Caki2 (cell line): ENCODE data around the gene MYLK4. TPM values are rescaled to one million over a fixed set of nuclear protein-coding genes. Genes with fewer than 3 reads are reported as not detected.
"Not testable (repeated sequence)": the region's sequence is repeated elsewhere in the genome, so short reads cannot be mapped to it uniquely, and the experiment has no call there.

Experiments used
- DNase-seq: peaks from one replicate; pipeline ENCODE4 v3.0.0-alpha.2; 2015; ENCODE audit warnings: low read depth
- in situ Hi-C: cut with HindIII; loops from 2 replicates; pipeline ENCODE4 v1.10.0; 2016; ENCODE audit warnings: low sequenced_read_pairs, low pct_unique_long_range_greater_than_20kb, mixed read lengths
- total RNA-seq: library from RNA; depleted of rRNA; stranded (reverse); fragments of >200 nt; shearing (Covaris generic); gene quantifications from 2 replicates; pipeline ENCODE4 v1.2.3, GENCODE V29; 2014; ENCODE audit warnings: low replicate concordance

MYLK4 gene
- total RNA-seq, 1 experiment from 2014 or later, result 0.57 TPM

DNA sequence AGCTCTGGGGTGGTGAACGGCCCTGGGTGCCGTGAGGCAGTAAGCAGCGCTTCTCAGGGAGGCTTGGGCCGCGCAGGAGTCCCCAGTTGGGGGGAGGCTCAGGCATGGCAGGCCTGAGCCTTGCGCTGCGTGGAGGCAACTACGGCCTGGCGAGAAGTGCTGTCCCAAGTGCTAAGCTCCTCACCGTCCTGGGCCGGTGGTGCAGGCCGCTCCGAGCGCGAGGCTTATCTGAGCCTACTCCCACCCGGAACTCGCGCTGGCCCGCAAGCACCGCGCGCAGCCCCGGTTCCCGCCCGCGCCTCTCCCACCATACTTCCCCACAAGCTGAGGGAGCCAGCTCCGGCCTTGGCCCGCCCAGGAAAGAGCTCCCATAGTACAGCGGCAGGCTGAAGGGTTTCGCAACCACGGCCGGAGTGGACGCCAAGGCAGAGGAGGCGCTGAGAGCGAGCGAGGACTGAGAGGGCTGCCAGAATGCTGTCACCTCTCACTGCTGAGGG lies 12.7 kb upstream of the MYLK4 start:
- in situ Hi-C loops, result no loop called here
- DNase-seq, result no peak

DNA sequence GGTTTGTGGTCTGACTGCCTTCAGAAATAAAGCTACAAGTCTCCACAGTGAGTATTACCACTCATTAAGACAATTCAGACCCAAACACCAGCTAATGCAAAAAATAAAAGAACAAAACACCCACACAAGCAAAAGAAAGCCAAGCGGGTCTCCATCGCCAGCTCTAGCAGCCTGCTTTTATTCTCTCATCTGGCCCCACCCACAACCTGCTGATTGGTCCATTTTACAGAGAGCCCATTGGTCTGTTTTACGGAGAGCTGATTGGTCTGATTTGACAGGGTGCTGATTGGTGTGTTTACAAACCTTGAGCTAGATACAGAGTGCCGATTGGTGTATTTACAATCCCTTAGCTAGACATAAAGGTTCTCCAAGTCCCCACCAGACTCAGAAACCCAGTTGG lies 12.1 kb upstream of the MYLK4 start:
- in situ Hi-C loops, result not testable (repeated sequence)
- peak; percentile 34 for DNase-seq

DNA sequence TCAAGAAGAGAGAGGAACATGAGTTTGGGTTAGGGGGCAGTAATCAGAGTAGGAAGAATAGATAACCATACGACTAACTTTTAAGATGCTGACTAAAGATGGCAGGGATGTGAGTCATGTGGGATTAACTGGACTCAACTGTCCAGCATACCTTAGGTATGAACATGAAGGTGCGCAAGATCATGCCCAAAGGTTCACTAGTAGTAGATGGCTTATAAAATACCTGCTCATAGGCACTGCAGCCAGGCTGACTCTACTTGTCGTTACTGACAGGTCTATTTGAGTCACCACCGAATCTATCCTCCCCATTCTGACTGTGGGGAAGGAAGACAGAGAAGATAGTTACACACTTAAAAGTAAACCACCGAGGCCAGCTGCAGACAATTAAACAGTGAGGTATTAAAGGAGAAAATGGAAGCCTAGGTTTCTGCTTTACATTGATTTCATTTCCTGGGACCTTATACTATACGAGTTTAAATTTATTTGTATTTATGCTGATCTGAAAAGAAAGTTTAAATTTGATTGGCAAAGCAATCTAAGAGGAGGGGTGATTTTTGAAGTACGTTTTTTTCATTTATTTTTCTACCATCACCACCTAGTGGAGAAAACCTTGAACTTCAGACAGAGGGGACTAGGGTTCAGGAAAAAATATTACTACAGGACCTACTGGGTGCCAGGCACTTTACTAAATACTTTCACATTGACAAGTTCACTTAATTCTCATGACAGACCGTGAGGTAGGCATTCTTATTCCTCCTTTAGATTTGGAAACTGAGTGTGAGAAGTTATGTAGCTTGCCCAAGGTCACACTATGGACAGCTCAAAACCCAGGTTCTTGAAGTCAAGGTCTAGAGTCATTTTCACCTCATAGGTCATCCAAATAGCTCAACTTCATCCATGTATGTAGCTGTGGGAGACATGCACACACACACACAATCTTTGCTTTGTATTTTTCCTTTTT lies 10.4 kb upstream of the MYLK4 start:
- in situ Hi-C loops, result no loop called here
- no peak for DNase-seq

DNA sequence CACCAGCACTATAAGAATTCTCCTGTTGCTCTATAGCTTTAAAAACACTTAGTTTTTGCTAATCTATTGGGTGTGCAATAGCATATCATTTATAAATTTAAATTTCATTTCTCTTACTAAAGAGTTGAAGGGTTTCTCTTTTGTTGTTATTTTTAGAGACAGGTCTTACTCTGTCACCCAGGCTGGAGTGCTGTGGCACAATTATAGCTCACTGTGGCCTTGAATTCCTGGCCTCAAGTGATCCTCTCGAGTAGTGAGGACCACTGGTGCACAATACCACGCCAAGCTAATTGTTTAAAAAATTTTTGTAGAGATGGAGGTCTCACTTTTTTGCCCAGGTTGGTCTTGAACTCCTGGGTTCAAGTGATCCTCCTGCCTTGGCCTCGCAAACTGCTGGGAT lies 8.3 kb upstream of the MYLK4 start:
- in situ Hi-C loops, result no loop called here
- no peak for DNase-seq

DNA sequence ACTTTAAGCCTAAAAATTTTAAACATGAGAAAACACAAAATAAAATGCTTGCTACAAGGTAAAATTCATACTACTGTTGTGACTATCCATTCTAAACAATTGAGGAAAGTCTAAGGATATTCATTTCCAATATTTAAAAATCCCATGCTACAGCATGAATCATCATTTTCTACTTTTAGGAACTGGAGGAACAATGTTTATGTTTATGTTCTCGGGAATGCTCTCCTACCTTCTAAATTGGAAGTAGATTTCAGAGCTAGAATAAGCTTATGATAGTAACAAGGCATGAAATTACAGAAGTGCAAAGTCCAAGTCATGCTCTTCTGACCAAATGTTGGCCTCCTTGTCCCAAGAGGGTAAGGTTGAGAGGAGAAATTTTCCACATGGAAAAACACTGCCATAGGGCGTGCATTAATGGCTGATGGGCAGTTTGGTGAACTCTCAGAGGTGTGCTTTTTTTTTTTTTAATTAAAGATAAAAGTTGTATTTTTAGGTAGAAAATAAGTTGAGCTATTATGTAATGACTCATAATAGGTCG lies 6.0 kb upstream of the MYLK4 start:
- in situ Hi-C loops, result no loop called here
- DNase-seq, result peak; percentile 21

DNA sequence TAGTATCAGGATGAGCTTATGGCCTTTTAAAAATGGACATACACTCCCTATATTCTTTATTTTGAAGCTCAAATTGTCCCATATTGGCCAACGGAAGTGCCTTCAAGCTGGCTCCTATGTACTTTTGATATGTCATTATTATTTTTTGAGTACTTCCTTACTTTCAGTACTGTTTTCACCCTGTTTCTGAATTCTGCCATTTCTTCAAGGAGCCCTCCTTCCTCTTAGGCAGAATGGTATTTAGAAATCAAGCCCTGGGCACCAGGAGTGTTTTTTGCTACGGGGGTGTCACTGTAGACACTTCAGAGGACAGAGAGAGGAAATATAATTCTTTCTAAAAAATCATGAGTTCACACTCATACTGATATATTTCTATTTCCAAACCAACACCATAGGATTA lies 5.5 kb upstream of the MYLK4 start:
- DNase-seq, result no peak
- in situ Hi-C loops, result no loop called here

DNA sequence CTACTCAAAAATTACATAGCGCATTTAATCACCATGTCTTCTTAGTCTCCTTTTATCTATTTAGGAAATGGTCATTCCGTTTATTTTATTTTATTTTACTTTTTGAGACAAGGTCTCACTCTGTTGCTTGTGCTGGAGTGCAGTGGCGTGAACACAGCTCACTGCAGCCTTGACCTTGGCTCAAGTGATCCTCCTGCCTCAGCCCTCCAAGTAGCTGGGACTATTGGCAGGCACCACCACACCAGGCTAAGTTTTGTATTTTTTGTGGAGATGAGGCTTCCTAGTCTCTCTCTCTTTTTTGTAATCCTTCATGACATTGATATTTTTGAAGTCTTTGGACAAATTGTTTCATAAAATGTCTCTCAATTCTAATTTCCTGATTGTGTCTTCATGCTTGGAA lies 4.7 kb upstream of the MYLK4 start:
- in situ Hi-C loops, result no loop called here
- DNase-seq, result no peak

DNA sequence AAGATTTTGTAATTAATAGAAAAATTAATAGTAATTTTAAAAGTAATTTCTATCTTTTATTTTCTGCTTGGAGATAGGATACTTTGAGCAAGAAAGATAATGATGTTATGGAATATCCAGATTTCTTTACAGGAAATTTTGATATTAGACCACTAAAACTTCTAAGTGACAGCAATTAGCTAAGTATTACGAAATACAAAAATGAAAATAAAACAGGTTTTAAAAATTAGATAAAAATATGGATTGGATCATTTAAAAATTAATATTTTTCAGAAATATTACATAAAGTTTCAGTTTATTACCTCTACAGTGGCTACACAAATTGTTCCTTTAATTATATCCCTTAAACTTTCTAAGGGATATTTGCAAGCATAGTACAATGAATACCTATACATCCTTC lies 4.2 kb upstream of the MYLK4 start:
- in situ Hi-C loops, result no loop called here
- no peak for DNase-seq

DNA sequence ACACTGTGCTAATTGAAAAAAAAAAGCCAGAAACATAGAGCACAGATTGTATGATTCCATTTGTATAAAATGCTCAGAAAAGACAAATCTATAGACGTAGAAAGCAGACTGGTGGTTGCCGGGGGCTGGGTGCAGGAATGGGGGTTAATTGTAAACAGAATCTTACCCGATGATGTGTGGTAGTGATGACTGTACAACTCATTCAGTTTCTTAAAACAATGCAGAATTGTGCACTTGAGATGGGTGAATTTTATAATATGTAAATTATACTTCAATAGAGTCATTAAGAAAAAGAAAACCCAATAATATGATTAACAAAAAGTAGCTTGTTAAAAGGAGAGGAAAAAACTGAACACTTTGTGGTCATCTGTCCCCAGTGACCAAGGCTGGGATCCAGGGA lies 3.7 kb upstream of the MYLK4 start:
- in situ Hi-C loops, result no loop called here

DNA sequence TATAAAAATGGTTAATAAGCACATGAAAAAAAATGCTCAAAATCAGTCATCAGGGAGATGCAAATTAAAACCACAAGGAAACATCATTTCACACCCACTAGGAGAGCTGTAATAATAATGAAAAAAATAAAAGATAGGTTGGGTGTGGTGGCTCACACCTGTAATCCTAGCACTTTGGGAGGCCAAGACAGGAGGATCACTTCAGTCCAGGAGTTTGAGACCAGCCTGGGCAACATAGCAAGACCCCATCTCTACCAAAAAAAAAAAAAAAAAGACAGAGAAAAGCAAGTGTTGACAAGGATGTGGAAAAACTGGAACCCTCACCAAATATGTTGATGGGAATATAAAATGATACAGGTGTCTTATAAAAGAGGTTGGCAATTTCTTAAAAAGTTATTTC lies 3.0 kb upstream of the MYLK4 start:
- in situ Hi-C loops, result no loop called here
- DNase-seq, result no peak

More for the DNA sequence above, 3.7 kb upstream of the MYLK4 start:
- DNase-seq, result no peak

DNA sequence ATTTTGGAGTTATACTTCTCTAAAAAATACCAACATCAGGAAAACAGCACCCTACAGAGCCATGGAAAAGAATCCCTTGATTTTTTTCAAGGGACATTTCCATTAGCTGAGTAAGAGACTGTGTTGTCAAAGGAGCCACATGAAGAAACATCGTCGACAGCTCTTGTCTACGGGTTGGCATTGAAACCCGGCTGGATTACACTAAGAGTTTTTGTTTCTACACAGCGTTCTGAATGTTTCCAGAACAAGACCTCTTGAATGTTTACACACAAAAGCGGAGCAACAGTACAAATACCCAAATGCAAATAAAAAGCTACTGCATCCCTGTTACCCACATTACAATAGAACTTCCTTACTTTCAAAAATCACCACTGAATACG lies 2.4 kb upstream of the MYLK4 start:
- in situ Hi-C loops, result no loop called here
- DNase-seq, result no peak

DNA sequence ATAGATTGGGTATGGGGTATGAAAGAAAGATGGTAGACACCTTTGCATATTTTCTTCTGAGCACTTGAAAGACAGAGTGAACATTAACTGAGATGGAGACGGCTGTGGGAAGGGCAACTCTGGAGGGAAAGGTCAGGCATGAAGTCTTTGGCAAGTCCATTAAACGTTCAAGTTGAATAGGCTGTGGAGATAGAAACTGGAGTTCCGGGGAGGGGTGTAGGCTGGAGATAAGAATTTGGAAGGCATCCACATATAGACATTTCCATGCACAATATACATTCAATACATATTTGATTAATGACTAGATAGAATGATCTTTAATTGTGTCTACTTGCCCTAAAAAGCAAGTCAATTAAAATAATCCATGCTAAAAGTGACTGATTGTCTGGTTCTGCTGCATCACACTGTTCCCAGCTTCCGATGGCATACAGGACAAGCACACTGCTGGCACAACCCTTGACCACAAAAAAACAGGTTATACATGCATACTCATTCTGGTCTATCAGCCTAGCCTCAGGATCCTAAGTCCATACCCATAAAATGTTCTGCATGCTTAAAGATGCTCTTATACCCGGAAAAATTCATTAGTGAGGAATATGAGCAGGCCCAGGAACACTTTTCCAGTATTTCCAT lies 1.9 kb upstream of the MYLK4 start:
- in situ Hi-C loops, result no loop called here
- DNase-seq, result no peak

DNA sequence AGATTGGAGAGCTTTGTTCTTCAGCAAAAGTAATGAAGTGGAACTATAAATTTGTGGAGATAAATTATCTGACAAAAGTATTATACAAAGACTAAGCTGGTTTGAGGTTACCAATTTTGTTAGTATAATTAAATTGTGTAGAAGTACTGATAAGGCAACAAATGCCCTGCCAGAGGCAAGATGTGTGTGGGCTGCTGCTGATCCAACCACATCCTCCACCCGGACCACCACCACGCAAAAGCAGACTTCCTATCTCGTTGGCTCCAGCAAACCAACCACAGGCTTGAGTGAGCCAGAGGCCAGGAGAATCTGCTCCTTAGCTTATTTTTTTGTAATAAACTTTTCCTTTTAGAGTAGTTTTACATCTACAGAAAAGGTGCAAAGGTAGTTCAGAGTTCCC lies 1.1 kb upstream of the MYLK4 start:
- no peak for DNase-seq
- in situ Hi-C loops, result no loop called here

DNA sequence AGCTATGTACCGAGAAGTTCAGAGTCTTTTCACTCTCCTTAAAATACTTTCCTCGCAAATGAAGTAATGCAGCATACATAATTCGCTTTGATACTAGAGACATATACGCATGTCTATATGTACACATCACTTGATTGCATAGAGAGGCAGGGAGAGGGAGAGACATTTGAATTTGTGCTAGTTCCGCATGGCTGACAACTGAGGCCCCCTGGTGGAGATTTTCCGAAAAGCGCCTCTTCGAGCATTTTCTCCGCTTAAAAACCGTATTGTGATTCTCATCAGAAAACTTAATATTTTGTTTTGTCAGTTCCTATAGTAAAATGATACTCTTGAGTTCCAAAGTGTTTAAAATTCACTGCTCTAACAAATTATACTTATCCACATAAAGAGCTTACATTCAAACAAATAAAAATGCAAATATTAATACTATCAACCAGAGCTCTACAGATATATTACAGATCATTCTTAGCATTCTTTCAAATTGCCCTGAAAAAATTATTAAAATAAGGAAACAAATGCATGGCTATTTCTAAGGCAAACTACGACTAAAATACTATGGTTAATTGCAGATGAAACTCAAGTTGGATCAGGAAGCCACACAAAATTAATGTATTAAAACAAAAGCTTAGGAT lies 637 bp downstream of the MYLK4 start:
- in situ Hi-C loops, result no loop called here

DNA sequence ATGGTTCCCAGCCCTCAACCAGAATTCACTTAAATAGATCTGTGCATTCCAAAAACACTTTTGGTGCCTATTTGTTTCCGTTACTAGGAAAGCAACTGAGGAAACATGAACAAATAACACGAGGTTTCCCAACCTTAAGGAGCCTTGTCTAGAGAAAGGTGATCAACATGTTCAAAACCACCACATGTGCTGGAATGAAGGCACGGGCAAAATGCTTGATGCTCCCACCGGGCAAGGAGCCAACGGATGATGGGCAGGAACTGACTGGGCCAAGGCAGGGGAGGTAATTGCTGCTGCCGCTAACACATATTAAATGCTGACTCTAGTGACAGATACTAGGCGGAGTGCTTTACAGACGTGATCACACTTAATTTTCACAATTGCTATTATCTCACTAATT lies 2.5 kb downstream of the MYLK4 start:
- DNase-seq, result no peak
- in situ Hi-C loops, result no loop called here

More for the DNA sequence above, 637 bp downstream of the MYLK4 start:
- DNase-seq, result peak; percentile 39

DNA sequence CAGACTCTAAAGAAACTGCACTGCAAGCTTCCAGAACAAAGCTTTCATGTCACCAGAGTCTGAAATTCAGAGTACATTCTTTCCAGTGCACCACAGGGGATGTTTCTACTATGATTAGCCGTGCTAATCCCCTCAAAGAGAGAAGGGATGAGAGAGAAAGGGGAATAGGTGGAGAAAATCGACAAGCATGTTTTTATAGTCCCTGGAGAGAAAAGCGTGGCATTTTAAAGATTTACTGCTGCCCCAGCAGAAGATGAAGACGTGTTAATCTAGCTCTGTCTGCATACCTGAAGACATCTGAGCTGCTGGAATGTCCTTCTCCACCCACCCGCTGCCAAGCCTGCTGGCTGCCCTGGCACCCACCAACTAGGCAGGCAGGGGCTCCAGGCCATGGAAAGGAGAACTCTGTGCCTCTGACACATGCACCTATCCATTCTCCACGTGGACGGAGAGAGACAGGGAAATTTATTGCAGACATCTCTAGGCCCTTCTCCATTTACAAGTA lies 4.1 kb downstream of the MYLK4 start:
- in situ Hi-C loops, result no loop called here
- no peak for DNase-seq

DNA sequence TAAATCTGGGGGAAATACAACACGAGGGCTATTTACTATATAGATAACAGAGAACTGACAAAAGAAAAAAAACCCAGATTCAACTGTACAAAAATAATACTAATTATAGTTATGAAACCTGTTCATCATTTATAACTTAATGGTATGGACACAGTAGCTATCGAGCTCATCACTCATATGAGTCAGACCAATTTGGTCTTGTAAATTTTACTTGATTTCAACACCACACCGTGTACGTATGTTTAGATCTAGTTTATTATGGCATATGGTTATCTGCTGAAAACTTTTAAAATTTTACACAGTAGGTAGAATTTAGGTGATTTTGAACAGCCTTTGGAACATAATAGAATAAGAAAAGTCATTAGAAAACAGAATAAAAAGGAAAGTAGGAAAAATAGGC lies 5.5 kb downstream of the MYLK4 start:
- DNase-seq, result no peak
- in situ Hi-C loops, result no loop called here

DNA sequence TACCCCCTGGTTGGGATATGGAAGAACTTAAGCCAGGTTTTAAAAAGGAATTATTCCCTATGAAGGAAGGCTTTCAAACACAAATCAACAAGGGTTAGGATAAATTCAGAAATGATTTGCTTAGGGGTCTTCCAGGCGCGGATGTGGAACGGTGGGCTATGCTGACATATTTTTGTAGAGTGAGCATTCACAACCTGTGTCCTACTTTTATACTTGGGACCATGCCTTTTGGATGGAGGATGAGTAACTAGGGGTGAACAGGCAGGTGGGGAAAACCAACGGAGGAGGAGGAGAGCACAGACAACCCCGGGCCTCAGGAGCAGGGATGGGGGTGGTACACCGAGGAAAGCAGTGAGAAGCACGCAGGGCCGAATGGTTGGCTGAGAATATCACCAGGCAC lies 5.9 kb downstream of the MYLK4 start:
- DNase-seq, result no peak
- in situ Hi-C loops, result no loop called here
